Left lung (tissue), 10 donors: Measurements from ENCODE around the gene MVK. TPM values are rescaled to one million over a fixed set of nuclear protein-coding genes. Genes with fewer than 3 reads are reported as not detected.

Experiments
- ATAC-seq: fragments of 200-7000 bp; cut with Tn5 transposase; one replicate; pipeline ENCODE4 v1.9.1; 2020; ENCODE audit warnings: moderate library complexity
- DNase-seq, 4 donors: peaks; one replicate each; pipeline ENCODE4 v3.0.0-alpha.2; 2013 to 2020
- H3K27ac ChIP-seq, 2 donors: fragments of 200-600 bp; sonication (generic) in 1 of 2; one replicate each; pipeline versions ENCODE4 v1.5.0 to v1.8.0; 2020 to 2021
- H3K27me3 ChIP-seq, 2 donors: fragments of 200-600 bp; sonication (generic) in 1 of 2; one replicate each; pipeline versions ENCODE4 v1.5.0 to v1.8.0; 2020 to 2021
- H3K36me3 ChIP-seq, 2 donors: fragments of 200-600 bp; sonication (generic) in 1 of 2; one replicate each; pipeline versions ENCODE4 v1.5.0 to v1.8.0; 2020 to 2021
- H3K4me1 ChIP-seq, 2 donors: fragments of 200-600 bp; one replicate each; pipeline ENCODE4 v1.8.0; 2021
- H3K4me3 ChIP-seq, 2 donors: fragments of 200-600 bp; sonication (generic) in 1 of 2; one replicate each; pipeline versions ENCODE4 v1.5.0 to v1.8.0; 2020 to 2021; ENCODE audit warnings: mild to moderate bottlenecking in 1 of 2
- H3K9me3 ChIP-seq, 2 donors: fragments of 200-600 bp; sonication (generic) in 1 of 2; one replicate each; pipeline versions ENCODE4 v1.5.0 to v1.8.0; 2020 to 2021
- intact Hi-C, 2 donors: fragments of 100-400 bp; cut with DNase I; formaldehyde crosslinking; loops; one replicate each; pipeline versions ENCODE4 v1.11.2 to v1.14.2; 2022
- polyA plus RNA-seq, 6 donors: library from polyadenylated mRNA; unstranded; fragments of 120-200 nt; gene quantifications; one replicate each; pipeline ENCODE4 v1.2.1, GENCODE V29; 2013; ENCODE audit not compliant: insufficient read length in 6 of 6
- total RNA-seq, 2 donors: library from RNA; stranded (reverse); fragmentation: NEBNext Ultra II Directional; extraction: Animal tissue kit (Norgen Biotek cat#: 25700); gene quantifications; one replicate each; pipeline ENCODE4 v1.2.1, GENCODE V29; 2021
- TF ChIP-seq, protein P1 (sequence below), 2 donors: fragments of 200-600 bp; sonication (generic) in 1 of 2; IDR thresholded peaks; one replicate each; pipeline versions ENCODE4 v1.5.0 to v1.8.0; 2021; ENCODE audit warnings: antibody characterized with exemption in 2 of 2
- donor health status: DM: no; HTN: yes; CAD: no.
- donor health status: DM: no; HTN: no; CAD: no.

Gene MVK
- total and polyA plus RNA-seq, 8 donors: 11.1 to 46.1 (median 16.3) TPM

DNA sequence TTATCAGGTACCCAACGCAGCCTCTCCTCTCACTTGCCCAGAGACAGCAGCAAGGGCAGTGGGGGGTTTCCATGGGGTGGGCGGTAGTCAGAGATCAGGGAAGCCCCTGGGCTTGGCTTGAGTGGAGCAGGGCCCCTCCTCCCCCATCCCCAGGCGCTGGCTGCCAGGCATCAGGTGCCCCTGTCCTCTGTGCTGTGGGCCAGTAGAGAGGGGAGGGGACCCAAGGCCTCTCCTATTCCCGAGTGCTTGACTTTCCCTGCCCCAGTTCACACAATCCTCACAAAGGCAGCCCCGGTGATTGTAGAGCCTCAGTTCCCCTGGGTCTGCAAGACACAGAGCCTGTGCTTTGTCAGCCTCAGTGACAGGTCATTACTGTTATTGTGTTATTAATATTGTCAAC lies 57.7 kb downstream of the MVK start:
- Histone ChIP-seq H3K27ac (no peak overlapping the region), H3K4me3 (no peak overlapping the region), H3K27me3 (peaks cover 0 to 56% of the 10 kb centered on the region in 2 donors), H3K4me1 (no peaks in the 10 kb centered on the region), H3K9me3 (no peaks in the 10 kb centered on the region), H3K36me3 (no peaks in the 10 kb centered on the region)
- DNase-seq (no peak), ATAC-seq (no peak)
- TF ChIP-seq, protein P1, sequence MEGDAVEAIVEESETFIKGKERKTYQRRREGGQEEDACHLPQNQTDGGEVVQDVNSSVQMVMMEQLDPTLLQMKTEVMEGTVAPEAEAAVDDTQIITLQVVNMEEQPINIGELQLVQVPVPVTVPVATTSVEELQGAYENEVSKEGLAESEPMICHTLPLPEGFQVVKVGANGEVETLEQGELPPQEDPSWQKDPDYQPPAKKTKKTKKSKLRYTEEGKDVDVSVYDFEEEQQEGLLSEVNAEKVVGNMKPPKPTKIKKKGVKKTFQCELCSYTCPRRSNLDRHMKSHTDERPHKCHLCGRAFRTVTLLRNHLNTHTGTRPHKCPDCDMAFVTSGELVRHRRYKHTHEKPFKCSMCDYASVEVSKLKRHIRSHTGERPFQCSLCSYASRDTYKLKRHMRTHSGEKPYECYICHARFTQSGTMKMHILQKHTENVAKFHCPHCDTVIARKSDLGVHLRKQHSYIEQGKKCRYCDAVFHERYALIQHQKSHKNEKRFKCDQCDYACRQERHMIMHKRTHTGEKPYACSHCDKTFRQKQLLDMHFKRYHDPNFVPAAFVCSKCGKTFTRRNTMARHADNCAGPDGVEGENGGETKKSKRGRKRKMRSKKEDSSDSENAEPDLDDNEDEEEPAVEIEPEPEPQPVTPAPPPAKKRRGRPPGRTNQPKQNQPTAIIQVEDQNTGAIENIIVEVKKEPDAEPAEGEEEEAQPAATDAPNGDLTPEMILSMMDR (IDR thresholded peaks at IDR 0.05): no peak
- intact Hi-C loops: no loop called here

DNA sequence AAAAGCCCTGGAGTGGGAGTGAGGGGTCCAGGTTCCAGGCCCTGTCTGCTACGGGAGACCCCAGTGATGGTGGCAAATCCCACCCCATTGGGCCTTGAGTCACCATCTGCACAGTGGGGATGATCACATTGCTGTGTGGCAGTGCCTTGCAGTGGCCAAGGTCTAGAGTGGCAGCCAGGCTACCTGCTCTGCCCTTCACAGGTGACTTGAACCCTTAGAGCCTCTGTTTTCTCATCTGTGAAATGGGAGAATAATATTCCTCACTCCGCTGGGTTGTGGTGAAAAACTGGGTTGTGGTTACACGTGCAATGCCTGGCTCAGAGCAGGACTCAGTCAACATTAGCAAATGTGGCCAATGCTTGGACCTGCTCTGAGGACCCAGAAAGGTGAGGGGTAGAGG lies 58.2 kb downstream of the MVK start:
- TF ChIP-seq, protein P1 (IDR thresholded peaks at IDR 0.05): no peak
- intact Hi-C loops: no loop called here
- DNase-seq (no peak), ATAC-seq (no peak)
- Histone ChIP-seq H3K27me3 (peaks cover 0 to 51% of the 10 kb centered on the region in 2 donors), H3K27ac (no peak overlapping the region), H3K4me1 (no peaks in the 10 kb centered on the region), H3K9me3 (no peaks in the 10 kb centered on the region), H3K36me3 (no peaks in the 10 kb centered on the region), H3K4me3 (no peak overlapping the region)

- H3K9me3 ChIP-seq: no peaks in the 10 kb centered on the region
- no peak overlapping the region for H3K4me3 ChIP-seq
- H3K36me3 ChIP-seq: no peaks in the 10 kb centered on the region
- intact Hi-C loops: no loop called here
- H3K4me1 ChIP-seq: no peaks in the 10 kb centered on the region
- TF ChIP-seq, protein P1 (IDR thresholded peaks at IDR 0.05): no peak
- DNase-seq (no peak), ATAC-seq (no peak)
- peaks cover 0 to 47% of the 10 kb centered on the region in 2 donors for H3K27me3 ChIP-seq
- H3K27ac ChIP-seq: no peak overlapping the region
These were observed 58.7 kb downstream of the MVK start for GRCh38 chr12:109632342-109632741.

- Histone ChIP-seq H3K36me3 (no peaks in the 10 kb centered on the region), H3K27ac (no peak overlapping the region), H3K9me3 (no peaks in the 10 kb centered on the region), H3K4me3 (no peak overlapping the region), H3K27me3 (peaks cover 0 to 40% of the 10 kb centered on the region in 2 donors), H3K4me1 (no peaks in the 10 kb centered on the region)
- no peak for DNase-seq
- intact Hi-C loops: no loop called here
- TF ChIP-seq, protein P1 (IDR thresholded peaks at IDR 0.05): no peak
- ATAC-seq: no peak
These were observed 62.1 kb downstream of the MVK start for GRCh38 chr12:109635717-109636116.

GRCh38 chr12:109637348-109637747 lies 63.8 kb downstream of the MVK start:
- no peak for DNase-seq
- no peak for ATAC-seq

More at GRCh38 chr12:109637348-109637747, 63.8 kb downstream of the MVK start:
- H3K27ac ChIP-seq: no peak overlapping the region
- intact Hi-C loops: no loop called here
- H3K36me3 ChIP-seq: no peaks in the 10 kb centered on the region
- peaks cover 0 to 26% of the 10 kb centered on the region in 2 donors for H3K27me3 ChIP-seq
- H3K9me3 ChIP-seq: no peaks in the 10 kb centered on the region
- no peak overlapping the region for H3K4me3 ChIP-seq
- TF ChIP-seq, protein P1 (IDR thresholded peaks at IDR 0.05): no peak
- no peaks in the 10 kb centered on the region for H3K4me1 ChIP-seq
